Mesenchymal stem cell (in vitro differentiated cells and primary cell): ENCODE measurements around the gene WWOX.

Experiments used
- DNase-seq: peaks from one replicate; pipeline ENCODE4 v3.0.0-alpha.2; 2013
- H2AFZ ChIP-seq: one replicate; pipeline ENCODE4 v1.6.1; 2013; ENCODE audit warnings: low read depth, mild to moderate bottlenecking, control low read depth, inconsistent platforms, low read length, moderate library complexity
- H2AK5ac ChIP-seq: 2 replicates; pipeline ENCODE4 v1.6.1; 2013; ENCODE audit warnings: low read length, moderate library complexity, mild to moderate bottlenecking, inconsistent platforms; ENCODE audit not compliant: severe bottlenecking
- H2BK120ac ChIP-seq: one replicate; pipeline ENCODE4 v1.6.1; 2013; ENCODE audit warnings: low read depth, mild to moderate bottlenecking, inconsistent platforms, low read length, moderate library complexity
- H2BK12ac ChIP-seq, 2 experiments: one replicate each; pipeline ENCODE4 v1.6.1; 2013; ENCODE audit warnings: inconsistent platforms in 2 of 2, low read length in 2 of 2, mild to moderate bottlenecking in 2 of 2, moderate library complexity in 2 of 2, control low read depth in 1 of 2
- H2BK15ac ChIP-seq: one replicate; pipeline ENCODE4 v1.6.1; 2013; ENCODE audit warnings: mild to moderate bottlenecking, low read depth, inconsistent platforms; ENCODE audit not compliant: poor library complexity, severe bottlenecking
- H2BK5ac ChIP-seq: 2 replicates; pipeline ENCODE4 v1.6.1; 2013; ENCODE audit warnings: low read depth, mild to moderate bottlenecking, low read length, control low read depth, inconsistent platforms; ENCODE audit not compliant: poor library complexity, severe bottlenecking
- H3K14ac ChIP-seq, 2 experiments: one replicate each; pipeline ENCODE4 v1.6.1; 2013; ENCODE audit warnings: inconsistent platforms in 2 of 2, low read length in 2 of 2, control low read depth in 1 of 2, mild to moderate bottlenecking in 1 of 2, moderate library complexity in 1 of 2
- H3K18ac ChIP-seq, 2 experiments: one replicate each; pipeline ENCODE4 v1.6.1; 2013; ENCODE audit warnings: inconsistent platforms in 2 of 2, low read length in 2 of 2, control low read depth in 1 of 2, low read depth in 1 of 2, mild to moderate bottlenecking in 1 of 2
- H3K23ac ChIP-seq, 2 experiments: one replicate each; pipeline ENCODE4 v1.6.1; 2013; ENCODE audit warnings: inconsistent platforms in 2 of 2, low read length in 2 of 2, mild to moderate bottlenecking in 2 of 2, moderate library complexity in 2 of 2, control low read depth in 1 of 2
- H3K27ac ChIP-seq: 2 replicates; pipeline ENCODE4 v1.5.1; 2013; ENCODE audit warnings: mild to moderate bottlenecking, moderate library complexity, low read length, control low read depth, inconsistent platforms; ENCODE audit not compliant: poor library complexity, severe bottlenecking
- H3K27me3 ChIP-seq, 2 experiments: 2 replicates each; pipeline versions ENCODE4 v1.6.1 to v1.7.0; 2013; ENCODE audit warnings: low read length in 2 of 2, mild to moderate bottlenecking in 2 of 2, moderate library complexity in 2 of 2, control low read depth in 1 of 2, inconsistent platforms in 1 of 2; ENCODE audit not compliant: control insufficient read depth in 1 of 2, insufficient read depth in 1 of 2
- H3K36me3 ChIP-seq, 2 experiments: 2 replicates each; pipeline versions ENCODE4 v1.6.1 to v1.7.0; 2013; ENCODE audit warnings: low read length in 2 of 2, control low read depth in 1 of 2, inconsistent platforms in 1 of 2, low read depth in 1 of 2, mild to moderate bottlenecking in 1 of 2; ENCODE audit not compliant: insufficient read depth in 2 of 2, control insufficient read depth in 1 of 2
- H3K4ac ChIP-seq, 2 experiments: one replicate each; pipeline ENCODE4 v1.6.1; 2013; ENCODE audit warnings: inconsistent platforms in 2 of 2, low read length in 2 of 2, mild to moderate bottlenecking in 2 of 2, moderate library complexity in 2 of 2, control low read depth in 1 of 2, low read depth in 1 of 2
- H3K4me1 ChIP-seq: 2 replicates; pipeline ENCODE4 v1.6.1; 2013; ENCODE audit warnings: low read depth, low read length, control low read depth; ENCODE audit not compliant: control insufficient read depth, insufficient read depth
- H3K4me2 ChIP-seq: 2 replicates; pipeline ENCODE4 v1.6.1; 2013; ENCODE audit warnings: low read length, mild to moderate bottlenecking, inconsistent platforms; ENCODE audit not compliant: poor library complexity, severe bottlenecking
- H3K4me3 ChIP-seq, 2 experiments: 2 replicates each; pipeline versions ENCODE4 v1.5.1 to v1.7.0; 2013; ENCODE audit warnings: low read length in 2 of 2, mild to moderate bottlenecking in 2 of 2, control low read depth in 1 of 2, low read depth in 1 of 2; ENCODE audit not compliant: insufficient read depth in 1 of 2
- H3K79me1 ChIP-seq: replicated peaks from 2 replicates; pipeline ENCODE4 v1.6.1; 2013; ENCODE audit warnings: mild to moderate bottlenecking, control low read depth, low read length, inconsistent platforms; ENCODE audit not compliant: poor library complexity, severe bottlenecking
- H3K9ac ChIP-seq: 2 replicates; pipeline ENCODE4 v1.7.0; 2013; ENCODE audit warnings: mild to moderate bottlenecking, low read length, moderate library complexity
- H3K9me3 ChIP-seq: 2 replicates; pipeline ENCODE4 v1.7.0; 2013; ENCODE audit warnings: mild to moderate bottlenecking, low read length; ENCODE audit not compliant: control insufficient read depth
- H4K8ac ChIP-seq: one replicate; pipeline ENCODE4 v1.6.1; 2013; ENCODE audit warnings: inconsistent platforms, mild to moderate bottlenecking, low read length, moderate library complexity
- H4K91ac ChIP-seq: one replicate; pipeline ENCODE4 v1.6.1; 2013; ENCODE audit warnings: mild to moderate bottlenecking, low read length, inconsistent platforms
- WGBS: methylation state at CpG from one replicate; pipeline ENCODE4 v1.1.7; 2013; ENCODE audit warnings: mixed read lengths; 5-methylcytosine and 5-hydroxymethylcytosine counted together

WWOX gene

GRCh38 chr16:79191933-79192332 lies 1092.5 kb downstream of the WWOX start:
- H3K36me3 ChIP-seq, result no peaks in the 10 kb centered on the region
- H3K9ac ChIP-seq, result no peak overlapping the region
- H2AK5ac ChIP-seq, result no peak overlapping the region
- H3K79me1 ChIP-seq, result no peaks in the 10 kb centered on the region
- H3K23ac ChIP-seq, result no peak overlapping the region
- no peak overlapping the region for H3K14ac ChIP-seq
- no peak for DNase-seq
- H3K4me3 ChIP-seq, result no peak overlapping the region
- no peak overlapping the region for H3K4me2 ChIP-seq
- no peak overlapping the region for H2BK120ac ChIP-seq
- H3K27ac ChIP-seq, result no peak overlapping the region
- H2BK12ac ChIP-seq, result no peak overlapping the region
- H2BK15ac ChIP-seq, result no peak overlapping the region
- H3K4ac ChIP-seq, result no peak overlapping the region
- H3K18ac ChIP-seq, result no peak overlapping the region
- H3K27me3 ChIP-seq, result no peaks in the 10 kb centered on the region
- H4K8ac ChIP-seq, result no peak overlapping the region
- H3K4me1 ChIP-seq, result no peaks in the 10 kb centered on the region
- no peak overlapping the region for H2BK5ac ChIP-seq
- no peak overlapping the region for H4K91ac ChIP-seq
- no peak overlapping the region for H2AFZ ChIP-seq
- no peaks in the 10 kb centered on the region for H3K9me3 ChIP-seq
- WGBS, result 76% methylated on average over 8 of the region's 8 CpGs

DNA sequence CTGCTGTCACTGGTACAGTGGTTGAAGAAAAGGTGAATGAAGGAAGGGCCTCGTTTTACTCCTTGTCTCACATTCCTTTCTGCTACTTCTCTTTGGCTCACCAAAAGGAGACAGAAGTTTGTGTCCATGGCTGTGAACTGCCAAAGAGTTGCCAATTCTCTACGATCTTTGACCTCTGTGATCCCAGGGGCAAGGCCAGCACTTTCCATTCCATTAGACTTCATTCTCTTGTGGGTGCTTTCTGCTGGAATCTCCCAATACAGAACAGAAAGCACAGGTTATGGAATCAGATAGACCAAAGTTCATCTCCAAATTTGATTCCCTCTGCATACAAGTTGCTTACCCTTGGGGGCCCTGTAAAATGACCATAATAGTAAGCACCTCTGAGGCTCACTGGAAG lies 1093.5 kb downstream of the WWOX start:
- Histone ChIP-seq H4K91ac (no peak overlapping the region), H3K79me1 (no peaks in the 10 kb centered on the region), H2BK5ac (no peak overlapping the region), H3K4me1 (no peaks in the 10 kb centered on the region), H3K27me3 (no peaks in the 10 kb centered on the region), H2BK15ac (no peak overlapping the region), H3K4me2 (no peak overlapping the region), H3K23ac (no peak overlapping the region), H3K9me3 (no peaks in the 10 kb centered on the region), H4K8ac (no peak overlapping the region), H3K27ac (no peak overlapping the region), H3K9ac (no peak overlapping the region), H2BK12ac (no peak overlapping the region), H2BK120ac (no peak overlapping the region), H3K36me3 (no peaks in the 10 kb centered on the region), H3K14ac (no peak overlapping the region), H2AFZ (no peak overlapping the region), H3K18ac (no peak overlapping the region), H3K4me3 (no peak overlapping the region), H2AK5ac (no peak overlapping the region), H3K4ac (no peak overlapping the region)
- DNase-seq, result no peak
- 27% methylated on average over 2 of the region's 2 CpGs for WGBS

GRCh38 chr16:79194291-79194690 lies 1094.8 kb downstream of the WWOX start:
- Histone ChIP-seq H3K9ac (no peak overlapping the region), H2BK5ac (no peak overlapping the region), H4K8ac (no peak overlapping the region), H2AK5ac (no peak overlapping the region), H3K4me1 (no peaks in the 10 kb centered on the region), H3K23ac (no peak overlapping the region), H4K91ac (no peak overlapping the region), H3K18ac (no peak overlapping the region), H2BK120ac (no peak overlapping the region), H3K14ac (no peak overlapping the region), H3K4me2 (no peak overlapping the region), H3K27ac (no peak overlapping the region), H3K27me3 (no peaks in the 10 kb centered on the region), H2AFZ (no peak overlapping the region), H3K4me3 (no peak overlapping the region), H3K9me3 (no peaks in the 10 kb centered on the region), H3K36me3 (no peaks in the 10 kb centered on the region), H2BK12ac (no peak overlapping the region), H2BK15ac (no peak overlapping the region), H3K79me1 (no peaks in the 10 kb centered on the region), H3K4ac (no peak overlapping the region)
- no peak for DNase-seq
- WGBS, result 73% methylated on average over 8 of the region's 8 CpGs

- DNase-seq, result no peak
- WGBS, result 77% methylated on average over 2 of the region's 4 CpGs
- no peaks in the 10 kb centered on the region for H3K36me3 ChIP-seq
- H2BK120ac ChIP-seq, result no peak overlapping the region
- no peak overlapping the region for H3K18ac ChIP-seq
- H3K9ac ChIP-seq, result no peak overlapping the region
- H2AK5ac ChIP-seq, result no peak overlapping the region
- H2AFZ ChIP-seq, result no peak overlapping the region
- no peak overlapping the region for H3K14ac ChIP-seq
- H2BK5ac ChIP-seq, result no peak overlapping the region
- no peaks in the 10 kb centered on the region for H3K4me1 ChIP-seq
- H2BK15ac ChIP-seq, result no peak overlapping the region
- no peak overlapping the region for H3K4me2 ChIP-seq
- H4K8ac ChIP-seq, result no peak overlapping the region
- no peak overlapping the region for H3K4ac ChIP-seq
- H3K9me3 ChIP-seq, result no peaks in the 10 kb centered on the region
- no peaks in the 10 kb centered on the region for H3K27me3 ChIP-seq
- no peaks in the 10 kb centered on the region for H3K79me1 ChIP-seq
- no peak overlapping the region for H3K27ac ChIP-seq
- no peak overlapping the region for H2BK12ac ChIP-seq
- no peak overlapping the region for H3K4me3 ChIP-seq
- no peak overlapping the region for H3K23ac ChIP-seq
- no peak overlapping the region for H4K91ac ChIP-seq
These were observed 1096.5 kb downstream of the WWOX start for GRCh38 chr16:79195938-79196337.
